ENCODE results near the gene ACOXL.
"Not testable (repeated sequence)": the region's sequence is repeated elsewhere in the genome, so short reads cannot be mapped to it uniquely, and the experiment has no call there.

The ACOXL gene

GRCh38 chr2:110732422-110733413 lies at the start of gene ACOXL:
ACOXL (plus strand) TSS chr2:110732573; CDS start chr2:110768390, 35,817 bp downstream.
- TF ChIP-seq CTCF (IDR thresholded peaks at IDR 0.05; ENCODE audit: extremely low read depth, missing control alignments), result no peak
- DNase-seq (ENCODE audit: low spot score), result no peak

- no peak for DNase-seq (ENCODE audit: low spot score)
- no peak for TF ChIP-seq CTCF (IDR thresholded peaks at IDR 0.05; ENCODE audit: extremely low read depth, missing control alignments)
Observed at GRCh38 chr2:110682872-110683271, 49.5 kb upstream of the ACOXL start.

GRCh38 chr2:110687775-110688484 lies 44.4 kb upstream of the ACOXL start:
- DNase-seq (ENCODE audit: low spot score), result not testable (repeated sequence)

GRCh38 chr2:110688594-110689091 lies 43.7 kb upstream of the ACOXL start:
- no peak for DNase-seq (ENCODE audit: low spot score)
- TF ChIP-seq CTCF (IDR thresholded peaks at IDR 0.05; ENCODE audit: extremely low read depth, missing control alignments), result no peak

GRCh38 chr2:110690083-110690965 lies 42.0 kb upstream of the ACOXL start:
- DNase-seq (ENCODE audit: low spot score), result no peak
- no peak for TF ChIP-seq CTCF (IDR thresholded peaks at IDR 0.05; ENCODE audit: extremely low read depth, missing control alignments)

GRCh38 chr2:110691612-110692258 lies 40.6 kb upstream of the ACOXL start:
- no peak for DNase-seq (ENCODE audit: low spot score)
- no peak for TF ChIP-seq CTCF (IDR thresholded peaks at IDR 0.05; ENCODE audit: extremely low read depth, missing control alignments)

GRCh38 chr2:110695146-110695898 lies 37.1 kb upstream of the ACOXL start:
- not testable (repeated sequence) for DNase-seq (ENCODE audit: low spot score)

GRCh38 chr2:110698253-110698652 lies 34.1 kb upstream of the ACOXL start:
- DNase-seq (ENCODE audit: low spot score), result not testable (repeated sequence)
